Psoas muscle (tissue), 8 donors: ENCODE measurements around the gene COMMD10. TPM values are rescaled to one million over a fixed set of nuclear protein-coding genes. Genes with fewer than 3 reads are reported as not detected.

Experiments used
- ATAC-seq, 4 donors: fragments of 200-7000 bp; cut with Tn5 transposase; one replicate each; pipeline ENCODE4 v1.9.1; 2020; ENCODE audit warnings: moderate library complexity in 3 of 4, mild to moderate bottlenecking in 2 of 4
- DNase-seq, 2 donors: peaks; one replicate each; pipeline ENCODE4 v3.0.0-alpha.2; 2020
- H3K27ac ChIP-seq: fragments of 200-600 bp; one replicate; pipeline ENCODE4 v1.8.0; 2022
- H3K27me3 ChIP-seq, 3 donors: fragments of 200-600 bp in 1 of 3; one replicate each; pipeline versions ENCODE4 v1.6.1 to v1.8.0; 2013 to 2022; ENCODE audit warnings: low read length in 2 of 3, mild to moderate bottlenecking in 2 of 3, moderate library complexity in 1 of 3; ENCODE audit not compliant: insufficient read depth in 3 of 3
- H3K36me3 ChIP-seq, 2 donors: fragments of 200-600 bp in 1 of 2; one replicate each; pipeline versions ENCODE4 v1.6.1 to v1.8.0; 2013 to 2022; ENCODE audit warnings: low read depth in 1 of 2, mild to moderate bottlenecking in 1 of 2, moderate library complexity in 1 of 2; ENCODE audit not compliant: insufficient read depth in 1 of 2
- H3K4me1 ChIP-seq: fragments of 200-600 bp; one replicate; pipeline ENCODE4 v1.8.0; 2022
- H3K4me3 ChIP-seq: fragments of 200-600 bp; one replicate; pipeline ENCODE4 v1.8.0; 2022; ENCODE audit warnings: mild to moderate bottlenecking
- H3K9me3 ChIP-seq: fragments of 200-600 bp; one replicate; pipeline ENCODE4 v1.8.0; 2022
- CTCF ChIP-seq: fragments of 200-600 bp; IDR thresholded peaks from one replicate; pipeline ENCODE4 v1.8.0; 2022; ENCODE audit warnings: antibody characterized with exemption
- WGBS, 3 donors: extraction: QIAGEN DNeasy Blood & Tissue Kit; methylation state at CpG; one replicate each; pipeline versions ENCODE4 v1.1.6 to v1.1.7; 2013; 5-methylcytosine and 5-hydroxymethylcytosine counted together
- intact Hi-C, 2 donors: fragments of 100-400 bp; cut with DNase I; formaldehyde crosslinking; loops; one replicate each; pipeline versions ENCODE4 v1.11.0 to v1.14.2; 2022
- polyA plus RNA-seq, 3 donors: library from polyadenylated mRNA; stranded (reverse); fragments of 200-250 nt; gene quantifications; one replicate each; pipeline ENCODE4 v1.2.3, GENCODE V29; 2013
- total RNA-seq, 4 donors: library from RNA; stranded (reverse); fragmentation: NEBNext Ultra II Directional in 2 of 4; extraction: Animal tissue kit (Norgen Biotek cat#: 25700) in 2 of 4; gene quantifications; one replicate each; pipeline versions ENCODE4 v1.2.1 to v1.2.4, GENCODE V29; 2021 to 2023
- donor health status: healthy with polysubstance abuse.
- donor health status: DM: no; HTN: no; CAD: no; lungs with moderate emphysema.
- donor health status: Bipolar disorder and iron deficiency.
- donor health status: healthy.
- donor health status: DM: yes; HTN: yes; CAD: no.
- donor health status: DM: no; HTN: no; CAD: no.
- donor health status: DM: no; HTN: no; CAD: no.
- donor health status: DM: yes; HTN: yes; CAD: no.

The COMMD10 gene
- total and polyA plus RNA-seq, 7 donors, result 8.4 to 23.0 (median 16.7) TPM

- peak in 1 of 4 donors; percentile 22 for ATAC-seq
- intact Hi-C loops, result no loop called here
- no peaks in the 10 kb centered on the region for H3K36me3 ChIP-seq
- no peak for TF ChIP-seq CTCF
- 83 to 96% (median 94%) methylated on average over 3 of the region's 3 CpGs for WGBS, 3 donors
- H3K9me3 ChIP-seq, result no peaks in the 10 kb centered on the region
- DNase-seq, result no peak
- H3K27me3 ChIP-seq, result no peaks in the 10 kb centered on the region
- no peak overlapping the region for H3K27ac ChIP-seq
- no peaks in the 10 kb centered on the region for H3K4me1 ChIP-seq
- no peak overlapping the region for H3K4me3 ChIP-seq
These were observed 180.6 kb downstream of the COMMD10 start for GRCh38 chr5:116265471-116265870.

- intact Hi-C loops, result no loop called here
- H3K27ac ChIP-seq, result no peak overlapping the region
- no peak for ATAC-seq
- DNase-seq, result no peak
- H3K36me3 ChIP-seq, result no peaks in the 10 kb centered on the region
- H3K9me3 ChIP-seq, result peaks cover 3% of the 10 kb centered on the region
- H3K4me1 ChIP-seq, result no peaks in the 10 kb centered on the region
- TF ChIP-seq CTCF, result no peak
- 93 to 95% (median 94%) methylated on average over 2 of the region's 2 CpGs for WGBS, 3 donors
- H3K4me3 ChIP-seq, result no peak overlapping the region
- no peaks in the 10 kb centered on the region for H3K27me3 ChIP-seq
These were observed 186.7 kb downstream of the COMMD10 start for GRCh38 chr5:116271446-116272025.

GRCh38 chr5:116272281-116272941 is 187.6 kb downstream of the COMMD10 start:
- H3K36me3 ChIP-seq, result no peaks in the 10 kb centered on the region
- peak in 3 of 4 donors; percentile 67 to 82 (median 68) for ATAC-seq
- peaks cover 9% of the 10 kb centered on the region for H3K9me3 ChIP-seq
- intact Hi-C loops, result no loop called here
- no peak overlapping the region for H3K4me3 ChIP-seq
- DNase-seq, result no peak
- peak; percentile 16 for TF ChIP-seq CTCF
- no peak overlapping the region for H3K27ac ChIP-seq
- no peaks in the 10 kb centered on the region for H3K27me3 ChIP-seq
- 41 to 53% (median 44%) methylated on average over 5 of the region's 5 CpGs for WGBS, 3 donors
- H3K4me1 ChIP-seq, result no peaks in the 10 kb centered on the region

GRCh38 chr5:116273448-116274242 is 188.8 kb downstream of the COMMD10 start:
- Histone ChIP-seq H3K36me3 (no peaks in the 10 kb centered on the region), H3K27me3 (no peaks in the 10 kb centered on the region), H3K27ac (no peak overlapping the region), H3K4me3 (no peak overlapping the region), H3K4me1 (no peaks in the 10 kb centered on the region), H3K9me3 (peaks cover 9% of the 10 kb centered on the region)
- no peak for ATAC-seq
- DNase-seq, result no peak
- whole genome bisulfite sequencing, 3 donors, result 69 to 81% (median 81%) methylated on average over 1 of the region's 1 CpG
- intact Hi-C loops, result no loop called here
- no peak for TF ChIP-seq CTCF
